ENCODE data around the gene ASCL5.

Gene ASCL5

DNA sequence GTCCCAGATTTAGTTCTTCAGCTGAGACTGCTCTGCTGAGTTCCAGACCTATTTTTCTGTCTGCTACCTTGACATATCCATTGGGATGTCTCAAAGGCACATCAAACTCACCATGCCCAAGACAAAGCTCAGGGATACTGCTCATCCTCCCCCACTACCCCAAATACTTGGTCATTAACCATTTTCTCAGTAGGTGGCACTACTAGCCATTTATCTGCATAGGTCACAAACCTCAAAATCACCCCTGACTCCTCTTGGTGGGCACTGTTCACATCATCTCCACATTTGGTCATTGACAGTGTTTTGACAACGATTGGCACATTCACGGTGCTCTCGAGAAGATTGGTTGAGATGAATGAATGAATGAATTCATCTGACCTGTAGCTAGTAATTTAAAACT, 46.8 kb downstream of the ASCL5 start:
- H3K4me1 ChIP-seq (ENCODE audit: insufficient read depth, low read length, poor library complexity, severe bottlenecking): no peaks in the 10 kb centered on the region
- H3K9me3 ChIP-seq (ENCODE audit: insufficient read depth, low read depth, low read length): no peaks in the 10 kb centered on the region
- H3K27me3 ChIP-seq (ENCODE audit: insufficient read depth, low read length, poor library complexity, severe bottlenecking): no peaks in the 10 kb centered on the region
- no peak overlapping the region for H3K9ac ChIP-seq (ENCODE audit: low read depth, low read length, poor library complexity, severe bottlenecking)
- H3K79me2 ChIP-seq (ENCODE audit: insufficient read depth, low read length): no peaks in the 10 kb centered on the region
- no peaks in the 10 kb centered on the region for H3F3A ChIP-seq (ENCODE audit: low read depth)
- no peaks in the 10 kb centered on the region for H4K20me1 ChIP-seq (ENCODE audit: insufficient read depth, low read length, poor library complexity, severe bottlenecking)
- no peak overlapping the region for H3K4me3 ChIP-seq (ENCODE audit: low read length, poor library complexity, severe bottlenecking)
- no peaks in the 10 kb centered on the region for H3K36me3 ChIP-seq (ENCODE audit: insufficient read depth, low read length)
- H3K4me2 ChIP-seq (ENCODE audit: low read depth, low read length, poor library complexity, severe bottlenecking): no peak overlapping the region
- H2AFZ ChIP-seq (ENCODE audit: low read length): no peak overlapping the region
- H3K9me2 ChIP-seq (replicated peaks; ENCODE audit: low read depth, low read length): no peaks in the 10 kb centered on the region
- TF ChIP-seq EZH2phosphoT487 (IDR thresholded peaks at IDR 0.05; ENCODE audit: borderline replicate concordance): no peak
- TF ChIP-seq, protein P1, sequence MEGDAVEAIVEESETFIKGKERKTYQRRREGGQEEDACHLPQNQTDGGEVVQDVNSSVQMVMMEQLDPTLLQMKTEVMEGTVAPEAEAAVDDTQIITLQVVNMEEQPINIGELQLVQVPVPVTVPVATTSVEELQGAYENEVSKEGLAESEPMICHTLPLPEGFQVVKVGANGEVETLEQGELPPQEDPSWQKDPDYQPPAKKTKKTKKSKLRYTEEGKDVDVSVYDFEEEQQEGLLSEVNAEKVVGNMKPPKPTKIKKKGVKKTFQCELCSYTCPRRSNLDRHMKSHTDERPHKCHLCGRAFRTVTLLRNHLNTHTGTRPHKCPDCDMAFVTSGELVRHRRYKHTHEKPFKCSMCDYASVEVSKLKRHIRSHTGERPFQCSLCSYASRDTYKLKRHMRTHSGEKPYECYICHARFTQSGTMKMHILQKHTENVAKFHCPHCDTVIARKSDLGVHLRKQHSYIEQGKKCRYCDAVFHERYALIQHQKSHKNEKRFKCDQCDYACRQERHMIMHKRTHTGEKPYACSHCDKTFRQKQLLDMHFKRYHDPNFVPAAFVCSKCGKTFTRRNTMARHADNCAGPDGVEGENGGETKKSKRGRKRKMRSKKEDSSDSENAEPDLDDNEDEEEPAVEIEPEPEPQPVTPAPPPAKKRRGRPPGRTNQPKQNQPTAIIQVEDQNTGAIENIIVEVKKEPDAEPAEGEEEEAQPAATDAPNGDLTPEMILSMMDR (conservative IDR thresholded peaks at IDR 0.05; ENCODE audit: low read length): peak; percentile 58

DNA sequence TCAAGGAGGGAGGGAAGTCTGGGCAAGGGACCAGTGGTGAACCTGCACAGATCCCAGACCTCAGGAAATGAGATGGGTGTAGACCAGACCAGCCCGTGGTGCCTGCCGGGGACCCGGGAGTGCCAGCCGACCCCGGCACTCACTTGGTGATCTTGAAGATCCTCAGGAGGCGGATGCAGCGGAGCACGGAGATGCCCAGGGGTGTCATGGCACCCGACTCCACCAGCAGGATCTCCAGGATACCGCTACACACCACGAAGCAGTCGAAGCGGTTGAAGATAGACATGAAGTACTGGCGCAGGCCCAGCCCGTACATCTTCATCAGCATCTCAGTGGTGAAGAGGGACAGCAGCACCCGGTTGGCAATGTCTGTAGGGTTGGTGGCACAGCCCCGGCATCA, 49.2 kb downstream of the ASCL5 start:
- TF ChIP-seq, protein P1 (conservative IDR thresholded peaks at IDR 0.05; ENCODE audit: low read length): no peak
- no peak for TF ChIP-seq EZH2phosphoT487 (IDR thresholded peaks at IDR 0.05; ENCODE audit: borderline replicate concordance)
- H3K9ac ChIP-seq (ENCODE audit: low read depth, low read length, poor library complexity, severe bottlenecking): no peak overlapping the region
- no peaks in the 10 kb centered on the region for H3K9me3 ChIP-seq (ENCODE audit: insufficient read depth, low read depth, low read length)
- no peaks in the 10 kb centered on the region for H3K79me2 ChIP-seq (ENCODE audit: insufficient read depth, low read length)
- no peaks in the 10 kb centered on the region for H3K27me3 ChIP-seq (ENCODE audit: insufficient read depth, low read length, poor library complexity, severe bottlenecking)
- H3K4me3 ChIP-seq (ENCODE audit: low read length, poor library complexity, severe bottlenecking): no peak overlapping the region
- no peak overlapping the region for H3K4me2 ChIP-seq (ENCODE audit: low read depth, low read length, poor library complexity, severe bottlenecking)
- H3K36me3 ChIP-seq (ENCODE audit: insufficient read depth, low read length): no peaks in the 10 kb centered on the region
- no peaks in the 10 kb centered on the region for H4K20me1 ChIP-seq (ENCODE audit: insufficient read depth, low read length, poor library complexity, severe bottlenecking)
- H3K4me1 ChIP-seq (ENCODE audit: insufficient read depth, low read length, poor library complexity, severe bottlenecking): no peaks in the 10 kb centered on the region
- H3F3A ChIP-seq (ENCODE audit: low read depth): no peaks in the 10 kb centered on the region
- no peaks in the 10 kb centered on the region for H3K9me2 ChIP-seq (replicated peaks; ENCODE audit: low read depth, low read length)
- H2AFZ ChIP-seq (ENCODE audit: low read length): no peak overlapping the region

DNA sequence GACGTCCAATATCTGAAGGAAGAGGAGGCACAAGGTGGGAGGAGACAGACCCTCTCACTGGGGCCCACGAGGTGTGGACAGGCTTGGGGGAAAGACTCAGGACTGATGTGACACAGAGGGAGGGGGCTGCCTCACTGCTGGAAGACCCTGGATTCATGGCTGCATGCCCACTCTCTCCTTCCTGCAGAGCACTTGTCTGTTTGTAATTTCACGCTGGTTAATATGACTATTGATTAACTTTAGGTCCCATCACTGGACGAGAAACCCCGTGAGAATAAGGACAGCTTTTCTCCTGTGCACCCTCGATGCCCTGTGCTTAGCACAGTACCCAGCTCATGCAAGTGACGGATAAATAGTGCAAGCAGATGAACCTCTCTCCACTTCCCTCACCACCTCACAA, 49.9 kb downstream of the ASCL5 start:
- no peaks in the 10 kb centered on the region for H3K9me3 ChIP-seq (ENCODE audit: insufficient read depth, low read depth, low read length)
- no peaks in the 10 kb centered on the region for H4K20me1 ChIP-seq (ENCODE audit: insufficient read depth, low read length, poor library complexity, severe bottlenecking)
- H3K9me2 ChIP-seq (replicated peaks; ENCODE audit: low read depth, low read length): no peaks in the 10 kb centered on the region

More for the DNA sequence above, 49.9 kb downstream of the ASCL5 start:
- Histone ChIP-seq H3K79me2 (ENCODE audit: insufficient read depth, low read length) (no peaks in the 10 kb centered on the region), H3K36me3 (ENCODE audit: insufficient read depth, low read length) (no peaks in the 10 kb centered on the region), H3F3A (ENCODE audit: low read depth) (no peaks in the 10 kb centered on the region), H2AFZ (ENCODE audit: low read length) (no peak overlapping the region), H3K4me3 (ENCODE audit: low read length, poor library complexity, severe bottlenecking) (no peak overlapping the region), H3K4me2 (ENCODE audit: low read depth, low read length, poor library complexity, severe bottlenecking) (no peak overlapping the region), H3K27me3 (ENCODE audit: insufficient read depth, low read length, poor library complexity, severe bottlenecking) (no peaks in the 10 kb centered on the region), H3K9ac (ENCODE audit: low read depth, low read length, poor library complexity, severe bottlenecking) (no peak overlapping the region), H3K4me1 (ENCODE audit: insufficient read depth, low read length, poor library complexity, severe bottlenecking) (no peaks in the 10 kb centered on the region)
- no peak for TF ChIP-seq EZH2phosphoT487 (IDR thresholded peaks at IDR 0.05; ENCODE audit: borderline replicate concordance)
- TF ChIP-seq, protein P1 (conservative IDR thresholded peaks at IDR 0.05; ENCODE audit: low read length): no peak

Data from Loucy (cell line).